ENCODE data around the gene PCDH17. TPM values are rescaled to one million over a fixed set of nuclear protein-coding genes. Genes with fewer than 3 reads are reported as not detected.

PCDH17 gene
- total and polyA plus RNA-seq, 10 donors: 2.7 to 240 (median 178) TPM

GRCh38 chr13:57629821-57630235 is 1.7 kb upstream of the PCDH17 start:
- peak overlapping the region; percentile 38 to 75 (median 58) for H3K4me3 ChIP-seq
- peaks cover 0 to 21% (median 0%) of the 10 kb centered on the region in 8 donors for H3K9me3 ChIP-seq
- intact Hi-C loops (cut with DNase I; ENCODE audit: low total_unique reads): no loop called here
- 3 to 12% (median 5%) methylated on average over 30 to 34 of the region's 34 CpGs for WGBS, 5 donors
- peak; percentile 84 for DNase-seq
- H3K36me3 ChIP-seq: peaks cover 0 to 13% (median 0%) of the 10 kb centered on the region in 6 donors
- peaks cover 0 to 90% (median 46%) of the 10 kb centered on the region in 7 donors for H3K27me3 ChIP-seq (replicated peaks in 1 of 7)
- TF ChIP-seq POLR2A (IDR thresholded peaks at IDR 0.05) (peak; percentile 4 to 97 (median 66)), CTCF (IDR thresholded peaks at IDR 0.05 in 8 of 11, conservative IDR thresholded peaks at IDR 0.05 in 3 of 11) (no peak), POLR2AphosphoS5 (IDR thresholded peaks at IDR 0.05) (peak; percentile 97 to 99 (median 99))
- H3K4me1 ChIP-seq: peaks cover 0 to 41% (median 28%) of the 10 kb centered on the region in 6 donors
- H3K27ac ChIP-seq: peak overlapping the region in 6 of 8 donors; percentile 64 to 75 (median 72)

GRCh38 chr13:57630661-57631595 is 616 bp upstream of the PCDH17 start:
- Histone ChIP-seq H3K4me1 (peaks cover 0 to 41% (median 28%) of the 10 kb centered on the region in 6 donors), H3K27me3 (replicated peaks in 1 of 7) (peaks cover 0 to 90% (median 46%) of the 10 kb centered on the region in 7 donors), H3K27ac (peak overlapping the region; percentile 23 to 75 (median 70)), H3K9me3 (peaks cover 0 to 21% (median 0%) of the 10 kb centered on the region in 8 donors), H3K4me3 (peak overlapping the region; percentile 38 to 75 (median 58)), H3K36me3 (peaks cover 0 to 13% (median 0%) of the 10 kb centered on the region in 6 donors)
- intact Hi-C loops (cut with DNase I; ENCODE audit: low total_unique reads): no loop called here
- no peak for DNase-seq
- TF ChIP-seq POLR2AphosphoS5 (IDR thresholded peaks at IDR 0.05): no peak
- no peak for TF ChIP-seq CTCF (IDR thresholded peaks at IDR 0.05 in 8 of 11, conservative IDR thresholded peaks at IDR 0.05 in 3 of 11)
- no peak for TF ChIP-seq POLR2A (IDR thresholded peaks at IDR 0.05)
- WGBS, 5 donors: 4 to 8% (median 6%) methylated on average over 32 of the region's 32 CpGs

GRCh38 chr13:57632276-57633140 is 964 bp downstream of the PCDH17 start:
- H3K36me3 ChIP-seq: peaks cover 0 to 13% (median 0%) of the 10 kb centered on the region in 6 donors
- peaks cover 0 to 41% (median 28%) of the 10 kb centered on the region in 6 donors for H3K4me1 ChIP-seq
- 7 to 14% (median 11%) methylated on average over 36 to 70 of the region's 70 CpGs for WGBS, 5 donors
- intact Hi-C loops (cut with DNase I; ENCODE audit: low total_unique reads): no loop called here
- peaks cover 0 to 21% (median 0%) of the 10 kb centered on the region in 8 donors for H3K9me3 ChIP-seq
- H3K27ac ChIP-seq: peak overlapping the region in 7 of 8 donors; percentile 62 to 75 (median 71)
- TF ChIP-seq CTCF (IDR thresholded peaks at IDR 0.05 in 8 of 11, conservative IDR thresholded peaks at IDR 0.05 in 3 of 11) (no peak), POLR2A (IDR thresholded peaks at IDR 0.05) (no peak), POLR2AphosphoS5 (IDR thresholded peaks at IDR 0.05) (peak in 2 of 3 donors; percentile 8 to 47)
- peaks cover 0 to 76% (median 46%) of the 10 kb centered on the region in 7 donors for H3K27me3 ChIP-seq (replicated peaks in 1 of 7)
- peak overlapping the region; percentile 38 to 75 (median 58) for H3K4me3 ChIP-seq
- DNase-seq: peak; percentile 72

Measured in spleen (tissue), 11 donors.